Subcutaneous adipose tissue (tissue), 4 donors: Measurements from ENCODE around the gene NAA16. TPM values are rescaled to one million over a fixed set of nuclear protein-coding genes. Genes with fewer than 3 reads are reported as not detected.

ENCODE experiments used
- CTCF ChIP-seq: fragments of 450-650 bp; IDR thresholded peaks from one replicate; pipeline ENCODE4 v1.5.1; 2016; ENCODE audit warnings: low read depth, mild to moderate bottlenecking, control low read depth, antibody characterized with exemption, moderate library complexity
- total RNA-seq, 4 donors: library from RNA; depleted of rRNA; stranded (reverse); fragments of >200 nt; gene quantifications; one replicate each; pipeline ENCODE4 v1.1.0, GENCODE V29; 2016

Gene NAA16
- total RNA-seq, 4 donors from 2014 or later: 15.0 to 26.1 (median 18.5) TPM

GRCh38 chr13:41315443-41316047 is 4.5 kb downstream of the NAA16 start:
- no peak for TF ChIP-seq CTCF

DNA sequence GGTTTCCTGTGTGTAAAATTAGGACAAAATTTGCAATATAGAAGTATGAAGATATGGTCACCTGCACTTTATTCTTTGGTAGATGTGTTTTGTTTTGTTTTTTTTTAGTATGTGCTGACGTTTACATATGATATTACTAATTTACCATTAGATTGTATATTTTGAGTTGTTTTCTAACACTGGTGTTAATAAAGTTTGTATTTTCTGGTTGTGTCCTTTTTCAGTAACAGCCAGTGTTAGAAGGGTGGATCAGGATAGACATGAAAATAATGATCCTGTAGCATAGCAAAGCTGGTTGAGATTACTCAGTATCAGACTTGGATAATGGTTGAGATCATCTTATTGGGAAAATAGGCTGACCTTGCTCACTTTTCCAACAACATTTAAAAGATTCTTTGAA is 6.2 kb downstream of the NAA16 start:
- no peak for TF ChIP-seq CTCF

DNA sequence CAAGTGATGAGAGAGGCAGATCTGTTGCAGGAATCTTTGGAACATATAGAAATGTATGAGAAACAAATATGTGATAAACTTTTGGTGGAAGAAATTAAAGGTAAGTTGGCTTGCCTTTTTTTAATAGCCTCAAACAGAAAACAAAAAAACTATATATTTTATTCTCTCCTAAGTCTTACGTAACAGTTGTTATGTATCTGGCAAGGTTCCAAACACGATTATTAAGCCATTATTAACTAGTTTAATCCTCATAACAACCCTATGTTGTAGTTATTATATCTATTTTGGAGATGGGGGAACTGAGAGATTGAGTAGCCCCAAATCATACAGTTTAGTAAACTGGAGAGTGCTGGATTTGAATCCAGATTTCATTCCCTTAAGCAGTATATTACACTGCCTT is 14.7 kb downstream of the NAA16 start:
- TF ChIP-seq CTCF: no peak

GRCh38 chr13:41326661-41327060 is 15.6 kb downstream of the NAA16 start:
- TF ChIP-seq CTCF: no peak

- TF ChIP-seq CTCF: no peak
Measured at GRCh38 chr13:41327994-41328790, 17.1 kb downstream of the NAA16 start.

- no peak for TF ChIP-seq CTCF
Measured at GRCh38 chr13:41332829-41333228, 21.8 kb downstream of the NAA16 start.

DNA sequence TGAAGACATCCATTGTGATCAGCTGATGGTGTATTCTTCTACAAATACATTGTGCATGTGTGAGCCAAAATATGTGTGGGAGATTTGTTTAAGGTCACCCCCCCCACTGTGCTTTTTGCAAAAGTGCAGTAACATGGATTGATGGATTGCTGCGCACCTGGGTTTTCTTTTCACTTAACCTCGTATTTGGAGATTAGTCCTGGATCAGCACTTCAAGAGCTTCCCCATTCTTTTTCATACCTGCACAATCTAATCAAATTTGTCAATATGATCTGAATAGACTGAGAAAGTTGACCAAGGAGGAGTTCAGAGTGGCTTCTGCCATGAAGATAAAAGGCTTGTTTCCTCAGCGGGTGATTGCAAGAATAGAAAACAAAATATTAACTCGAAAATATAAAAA is 23.7 kb downstream of the NAA16 start:
- no peak for TF ChIP-seq CTCF
